Measurements from ENCODE around the gene PCDHGA7.
A peak's percentile ranks its signal among the peaks of the same experiment; 100 is the strongest.
"Not testable (repeated sequence)": the region's sequence is repeated elsewhere in the genome, so short reads cannot be mapped to it uniquely, and the experiment has no call there.

The PCDHGA7 gene

GRCh38 chr5:141369994-141370848 is 12.3 kb upstream of the PCDHGA7 start, which contains the start of gene PCDHGB3:
PCDHGB3 (plus strand) TSS chr5:141370242; CDS start chr5:141370395, 153 bp downstream.
- no peak for DNase-seq

- DNase-seq = no peak
Observed at GRCh38 chr5:141371572-141372475, 10.7 kb upstream of the PCDHGA7 start.

GRCh38 chr5:141373673-141374317 is 8.7 kb upstream of the PCDHGA7 start, which contains the start of gene PCDHGA6:
PCDHGA6 (plus strand) TSS chr5:141373891; CDS start chr5:141374084, 193 bp downstream.
- DNase-seq = no peak

GRCh38 chr5:141374627-141375026 is 7.9 kb upstream of the PCDHGA7 start:
- no peak for DNase-seq

DNA sequence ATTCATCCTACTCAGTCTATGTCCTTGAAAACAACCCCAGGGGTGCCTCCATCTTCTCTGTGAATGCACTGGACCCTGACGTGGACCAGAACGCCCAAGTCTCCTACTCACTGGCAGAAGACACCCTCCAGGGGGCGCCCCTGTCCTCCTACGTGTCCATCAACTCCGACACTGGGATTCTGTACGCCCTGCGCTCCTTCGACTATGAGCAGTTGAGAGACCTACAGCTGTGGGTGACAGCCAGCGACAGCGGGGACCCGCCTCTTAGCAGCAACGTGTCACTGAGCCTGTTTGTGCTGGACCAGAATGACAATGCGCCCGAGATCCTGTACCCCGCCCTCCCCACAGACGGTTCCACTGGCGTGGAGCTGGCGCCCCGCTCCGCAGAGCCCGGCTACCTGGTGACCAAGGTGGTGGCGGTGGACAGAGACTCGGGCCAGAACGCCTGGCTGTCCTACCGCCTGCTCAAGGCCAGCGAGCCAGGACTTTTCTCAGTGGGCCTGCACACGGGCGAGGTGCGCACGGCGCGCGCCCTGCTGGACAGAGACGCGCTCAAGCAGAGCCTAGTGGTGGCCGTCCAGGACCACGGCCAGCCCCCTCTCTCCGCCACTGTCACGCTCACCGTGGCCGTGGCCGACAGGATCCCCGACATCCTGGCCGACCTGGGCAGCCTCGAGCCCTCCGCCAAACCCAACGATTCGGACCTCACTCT is 6.9 kb upstream of the PCDHGA7 start:
- DNase-seq = not testable (repeated sequence)

DNA sequence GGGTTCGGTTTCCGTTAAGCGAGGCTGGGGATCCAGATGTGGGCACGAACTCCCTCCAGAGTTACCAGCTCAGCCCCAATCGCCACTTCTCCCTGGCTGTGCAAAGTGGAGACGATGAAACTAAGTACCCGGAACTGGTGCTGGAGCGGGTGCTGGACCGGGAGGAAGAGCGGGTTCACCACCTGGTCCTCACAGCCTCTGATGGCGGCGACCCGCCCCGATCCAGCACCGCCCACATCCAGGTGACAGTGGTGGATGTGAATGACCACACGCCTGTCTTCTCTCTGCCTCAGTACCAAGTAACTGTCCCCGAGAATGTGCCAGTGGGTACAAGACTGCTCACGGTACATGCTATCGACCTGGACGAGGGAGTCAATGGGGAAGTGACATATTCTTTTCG is 803 bp downstream of the PCDHGA7 start:
- DNase-seq = no peak

DNA sequence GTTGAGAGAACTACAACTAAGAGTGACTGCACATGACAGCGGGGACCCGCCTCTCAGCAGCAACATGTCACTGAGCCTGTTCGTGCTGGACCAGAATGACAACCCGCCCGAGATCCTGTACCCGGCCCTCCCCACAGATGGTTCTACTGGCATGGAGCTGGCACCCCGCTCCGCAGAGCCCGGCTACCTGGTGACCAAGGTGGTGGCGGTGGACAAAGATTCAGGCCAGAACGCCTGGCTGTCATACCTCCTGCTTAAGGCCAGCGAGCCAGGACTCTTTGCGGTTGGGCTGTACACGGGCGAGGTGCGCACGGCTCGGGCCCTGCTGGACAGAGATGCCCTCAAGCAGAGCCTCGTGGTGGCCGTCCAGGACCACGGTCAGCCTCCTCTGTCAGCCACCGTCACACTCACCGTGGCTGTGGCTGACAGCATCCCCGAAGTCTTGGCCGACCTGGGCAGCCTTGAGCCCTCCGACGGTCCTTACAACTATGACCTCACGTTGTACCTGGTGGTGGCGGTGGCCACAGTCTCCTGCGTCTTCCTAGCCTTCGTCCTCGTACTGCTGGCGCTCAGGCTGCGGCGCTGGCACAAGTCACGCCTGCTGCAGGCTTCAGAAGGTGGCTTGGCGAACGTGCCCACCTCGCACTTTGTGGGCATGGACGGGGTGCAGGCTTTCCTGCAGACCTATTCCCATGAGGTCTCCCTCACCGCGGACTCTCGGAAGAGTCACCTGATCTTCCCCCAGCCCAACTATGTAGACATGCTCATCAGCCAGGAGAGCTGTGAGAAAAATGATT is 2.1 kb downstream of the PCDHGA7 start:
- DNase-seq = no peak

GRCh38 chr5:141387557-141388311 is 5.2 kb downstream of the PCDHGA7 start, which contains the start of gene PCDHGB4:
PCDHGB4 (plus strand) TSS chr5:141387698; CDS start chr5:141387885, 187 bp downstream.
- DNase-seq = peak; percentile 41

- DNase-seq = no peak
Observed at GRCh38 chr5:141388661-141389060, 6.1 kb downstream of the PCDHGA7 start.

DNA sequence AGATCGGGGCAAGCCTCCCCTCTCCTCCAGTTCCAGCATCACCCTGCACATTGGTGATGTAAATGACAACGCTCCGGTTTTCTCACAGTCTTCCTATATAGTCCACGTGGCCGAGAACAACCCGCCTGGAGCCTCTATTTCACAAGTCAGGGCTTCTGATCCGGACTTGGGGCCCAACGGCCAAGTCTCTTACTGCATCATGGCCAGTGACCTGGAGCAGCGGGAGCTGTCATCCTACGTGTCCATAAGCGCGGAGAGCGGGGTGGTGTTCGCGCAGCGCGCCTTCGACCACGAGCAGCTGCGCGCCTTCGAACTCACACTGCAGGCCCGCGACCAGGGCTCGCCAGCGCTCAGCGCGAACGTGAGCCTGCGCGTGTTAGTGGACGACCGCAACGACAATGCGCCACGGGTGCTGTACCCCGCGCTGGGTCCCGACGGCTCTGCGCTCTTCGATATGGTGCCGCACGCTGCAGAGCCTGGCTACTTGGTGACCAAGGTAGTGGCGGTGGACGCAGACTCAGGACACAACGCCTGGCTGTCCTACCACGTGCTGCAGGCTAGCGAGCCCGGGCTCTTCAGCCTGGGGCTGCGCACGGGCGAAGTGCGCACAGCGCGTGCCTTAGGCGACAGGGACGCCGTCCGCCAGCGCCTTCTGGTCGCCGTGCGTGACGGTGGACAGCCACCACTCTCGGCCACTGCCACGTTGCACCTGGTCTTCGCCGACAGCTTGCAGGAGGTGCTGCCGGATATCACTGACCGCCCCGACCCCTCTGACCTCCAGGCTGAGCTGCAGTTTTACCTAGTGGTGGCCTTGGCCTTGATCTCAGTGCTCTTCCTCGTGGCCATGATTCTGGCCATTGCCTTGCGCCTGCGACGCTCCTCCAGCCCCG is 6.9 kb downstream of the PCDHGA7 start:
- no peak for DNase-seq

GRCh38 chr5:141392429-141393198 is 10.1 kb downstream of the PCDHGA7 start, which contains the start of gene PCDHGA8:
PCDHGA8 (plus strand) TSS chr5:141392633; CDS start chr5:141392814, 181 bp downstream.
- DNase-seq = no peak

DNA sequence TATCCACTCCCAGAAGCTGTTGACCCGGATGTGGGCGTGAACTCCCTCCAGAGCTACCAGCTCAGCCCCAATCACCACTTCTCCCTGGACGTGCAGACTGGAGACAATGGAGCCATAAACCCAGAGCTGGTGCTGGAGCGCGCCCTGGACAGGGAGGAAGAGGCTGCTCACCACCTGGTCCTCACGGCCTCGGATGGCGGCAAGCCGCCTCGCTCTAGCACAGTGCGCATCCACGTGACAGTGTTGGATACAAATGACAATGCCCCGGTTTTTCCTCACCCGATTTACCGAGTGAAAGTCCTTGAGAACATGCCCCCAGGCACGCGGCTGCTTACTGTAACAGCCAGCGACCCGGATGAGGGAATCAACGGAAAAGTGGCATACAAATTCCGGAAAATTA is 10.7 kb downstream of the PCDHGA7 start:
- no peak for DNase-seq

DNA sequence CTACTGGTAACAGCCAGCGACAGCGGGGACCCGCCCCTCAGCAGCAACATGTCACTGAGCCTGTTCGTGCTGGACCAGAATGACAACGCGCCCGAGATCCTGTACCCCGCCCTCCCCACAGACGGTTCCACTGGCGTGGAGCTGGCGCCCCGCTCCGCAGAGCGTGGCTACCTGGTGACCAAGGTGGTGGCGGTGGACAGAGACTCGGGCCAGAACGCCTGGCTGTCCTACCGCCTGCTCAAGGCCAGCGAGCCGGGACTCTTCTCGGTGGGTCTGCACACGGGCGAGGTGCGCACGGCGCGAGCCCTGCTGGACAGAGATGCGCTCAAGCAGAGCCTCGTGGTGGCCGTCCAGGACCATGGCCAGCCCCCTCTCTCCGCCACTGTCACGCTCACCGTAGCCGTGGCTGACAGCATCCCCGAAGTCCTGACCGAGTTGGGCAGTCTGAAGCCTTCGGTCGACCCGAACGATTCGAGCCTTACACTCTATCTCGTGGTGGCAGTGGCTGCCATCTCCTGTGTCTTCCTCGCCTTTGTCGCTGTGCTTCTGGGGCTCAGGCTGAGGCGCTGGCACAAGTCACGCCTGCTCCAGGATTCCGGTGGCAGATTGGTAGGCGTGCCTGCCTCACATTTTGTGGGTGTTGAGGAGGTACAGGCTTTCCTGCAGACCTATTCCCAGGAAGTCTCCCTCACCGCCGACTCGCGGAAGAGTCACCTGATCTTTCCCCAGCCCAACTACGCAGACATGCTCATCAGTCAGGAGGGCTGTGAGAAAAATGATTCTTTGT is 12.1 kb downstream of the PCDHGA7 start:
- not testable (repeated sequence) for DNase-seq

GRCh38 chr5:141397756-141398551 is 15.4 kb downstream of the PCDHGA7 start, which contains the start of gene PCDHGB5:
PCDHGB5 (plus strand) TSS chr5:141397947; CDS start chr5:141398128, 181 bp downstream.
- DNase-seq = peak; percentile 52

- DNase-seq = no peak
Observed at GRCh38 chr5:141398608-141399007, 16.1 kb downstream of the PCDHGA7 start.

DNA sequence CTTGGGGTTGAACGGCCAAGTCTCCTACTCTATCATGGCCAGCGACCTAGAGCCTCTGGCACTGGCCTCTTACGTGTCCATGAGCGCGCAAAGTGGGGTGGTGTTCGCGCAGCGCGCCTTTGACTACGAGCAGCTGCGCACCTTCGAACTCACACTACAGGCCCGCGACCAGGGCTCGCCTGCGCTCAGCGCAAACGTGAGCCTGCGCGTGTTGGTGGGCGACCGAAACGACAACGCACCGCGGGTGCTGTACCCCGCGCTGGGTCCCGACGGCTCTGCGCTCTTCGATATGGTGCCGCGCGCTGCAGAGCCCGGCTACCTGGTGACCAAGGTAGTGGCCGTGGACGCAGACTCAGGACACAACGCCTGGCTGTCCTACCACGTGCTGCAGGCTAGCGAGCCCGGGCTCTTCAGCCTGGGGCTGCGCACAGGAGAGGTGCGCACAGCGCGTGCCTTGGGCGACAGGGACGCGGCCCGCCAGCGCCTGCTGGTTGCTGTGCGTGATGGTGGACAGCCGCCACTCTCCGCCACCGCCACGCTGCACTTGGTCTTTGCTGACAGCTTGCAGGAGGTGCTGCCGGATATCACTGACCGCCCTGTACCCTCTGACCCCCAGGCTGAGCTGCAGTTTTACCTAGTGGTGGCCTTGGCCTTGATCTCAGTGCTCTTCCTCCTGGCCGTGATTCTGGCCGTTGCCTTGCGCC is 17.2 kb downstream of the PCDHGA7 start:
- DNase-seq = no peak

Data from stimulated activated CD8-positive, alpha-beta memory T cell treated with anti-CD3 and anti-CD28 coated beads, Interleukin-4, amount 100 ng/mL, for 48 hours (primary cell).